ENCODE data around the gene TTC22.

The TTC22 gene

DNA sequence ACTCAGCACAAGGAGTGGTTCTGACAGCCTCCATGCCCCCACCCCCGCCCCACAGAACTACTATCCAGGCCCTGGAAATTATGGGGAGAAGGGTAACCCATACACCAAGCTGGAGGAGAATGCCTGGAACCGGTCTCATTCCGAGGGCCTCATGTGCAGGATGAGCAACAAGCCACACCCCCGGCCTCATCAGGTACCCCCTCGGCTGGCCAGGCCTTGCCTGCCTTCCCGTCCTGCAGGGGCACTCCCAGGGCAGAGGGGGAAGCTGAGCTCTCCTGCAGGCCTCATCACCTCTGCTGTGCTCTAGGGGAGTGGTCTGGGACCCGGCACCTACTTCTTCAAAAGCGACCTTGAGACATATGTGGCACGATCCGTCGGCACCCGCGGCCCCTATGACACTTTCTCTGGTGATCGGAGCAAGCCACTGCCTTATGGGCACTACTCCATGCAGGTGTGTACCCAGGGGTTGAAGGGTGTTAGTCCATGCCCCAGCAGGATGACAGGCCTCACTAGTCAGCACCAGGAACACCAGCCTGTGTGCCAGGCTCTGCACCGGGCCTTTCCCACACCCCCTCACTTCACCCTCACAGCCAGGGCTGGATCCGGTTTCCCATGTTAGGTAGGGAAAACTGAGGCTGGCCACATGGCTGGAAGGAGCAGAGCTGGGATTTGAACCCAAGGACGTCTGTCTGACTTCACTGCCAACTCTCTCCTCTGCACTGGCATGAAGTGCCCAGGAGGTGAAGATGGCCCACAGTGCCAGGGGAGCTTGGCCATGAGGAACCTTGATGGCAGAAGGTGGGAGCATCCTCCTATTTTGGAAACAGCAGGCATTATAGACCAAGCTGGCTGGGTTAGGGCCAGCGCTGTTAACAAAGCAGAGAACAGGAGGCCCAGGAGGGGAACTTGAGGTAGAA is 10.9 kb upstream of the TTC22 start:
- Histone ChIP-seq H3K36me3 (ENCODE audit: control insufficient read depth, insufficient read depth, low read length) (no peaks in the 10 kb centered on the region), H3K9ac (ENCODE audit: low read depth, low read length) (no peak overlapping the region), H3K4me1 (ENCODE audit: control insufficient read depth, insufficient read depth, low read length) (peaks cover 16% of the 10 kb centered on the region), H3K4me3 (ENCODE audit: low read depth, low read length) (no peak overlapping the region), H3K9me3 (ENCODE audit: control insufficient read depth, insufficient read depth, low read length) (no peaks in the 10 kb centered on the region), H3K27me3 (ENCODE audit: control insufficient read depth, insufficient read depth, low read length) (peaks cover 2% of the 10 kb centered on the region)

DNA sequence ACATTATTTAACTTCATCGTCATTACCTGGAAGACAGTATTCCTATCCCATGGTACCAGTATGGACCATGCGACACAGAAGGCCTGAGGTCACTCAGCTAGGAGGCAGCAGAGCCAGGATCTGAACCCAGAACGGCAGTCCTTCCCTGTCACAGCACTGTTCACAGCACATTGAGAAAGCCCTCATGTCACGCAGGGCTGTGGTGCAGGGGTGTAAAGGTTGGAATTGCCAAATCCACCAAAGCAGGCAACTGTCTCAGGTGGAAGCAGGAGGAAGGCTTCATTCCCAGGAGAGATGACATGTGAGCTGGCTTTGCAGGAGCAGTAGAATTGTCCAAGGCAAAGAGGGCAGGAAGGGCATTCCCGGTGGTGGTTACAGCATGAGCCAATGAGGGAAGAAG is 9.9 kb upstream of the TTC22 start:
- peaks cover 16% of the 10 kb centered on the region for H3K4me1 ChIP-seq (ENCODE audit: control insufficient read depth, insufficient read depth, low read length)
- no peak overlapping the region for H3K4me3 ChIP-seq (ENCODE audit: low read depth, low read length)
- H3K36me3 ChIP-seq (ENCODE audit: control insufficient read depth, insufficient read depth, low read length): no peaks in the 10 kb centered on the region

GRCh38 chr1:54810153-54810942 is 9.2 kb upstream of the TTC22 start:
- no peaks in the 10 kb centered on the region for H3K36me3 ChIP-seq (ENCODE audit: control insufficient read depth, insufficient read depth, low read length)
- no peak overlapping the region for H3K9ac ChIP-seq (ENCODE audit: low read depth, low read length)
- H3K4me1 ChIP-seq (ENCODE audit: control insufficient read depth, insufficient read depth, low read length): peaks cover 16% of the 10 kb centered on the region
- H3K27me3 ChIP-seq (ENCODE audit: control insufficient read depth, insufficient read depth, low read length): peaks cover 2% of the 10 kb centered on the region
- no peak overlapping the region for H3K4me3 ChIP-seq (ENCODE audit: low read depth, low read length)
- no peaks in the 10 kb centered on the region for H3K9me3 ChIP-seq (ENCODE audit: control insufficient read depth, insufficient read depth, low read length)

More for the DNA sequence above, 9.9 kb upstream of the TTC22 start:
- no peak overlapping the region for H3K9ac ChIP-seq (ENCODE audit: low read depth, low read length)
- peaks cover 2% of the 10 kb centered on the region for H3K27me3 ChIP-seq (ENCODE audit: control insufficient read depth, insufficient read depth, low read length)
- no peaks in the 10 kb centered on the region for H3K9me3 ChIP-seq (ENCODE audit: control insufficient read depth, insufficient read depth, low read length)

DNA sequence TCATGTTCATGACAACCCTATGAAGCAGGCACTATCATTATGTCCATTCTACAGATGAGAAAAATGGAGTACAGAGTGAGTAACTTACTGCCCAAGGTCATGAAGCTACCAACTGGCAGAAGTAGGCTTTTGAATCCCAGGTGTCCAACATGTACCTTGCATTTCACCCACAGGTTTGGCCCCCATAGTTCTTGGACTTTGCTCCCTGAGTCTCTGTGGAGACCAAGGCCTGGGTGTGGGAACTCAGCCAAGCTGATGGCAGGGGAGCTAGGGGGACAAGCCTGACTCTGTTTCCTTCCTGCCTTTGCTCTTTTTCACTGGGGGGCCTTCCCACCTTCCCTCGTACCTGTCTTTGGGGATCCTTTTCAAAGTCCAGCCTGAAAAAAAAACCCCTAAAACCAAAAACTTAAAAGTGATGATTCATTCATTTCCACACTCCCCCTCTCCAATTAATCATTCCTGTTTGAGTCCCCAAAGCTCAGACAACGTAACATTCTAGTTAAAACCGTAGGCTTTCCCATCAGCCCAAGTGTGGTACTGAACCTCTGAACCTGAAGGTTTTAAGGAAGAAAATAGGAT is 8.5 kb upstream of the TTC22 start:
- no peak overlapping the region for H3K9ac ChIP-seq (ENCODE audit: low read depth, low read length)
- peaks cover 2% of the 10 kb centered on the region for H3K27me3 ChIP-seq (ENCODE audit: control insufficient read depth, insufficient read depth, low read length)
- no peaks in the 10 kb centered on the region for H3K36me3 ChIP-seq (ENCODE audit: control insufficient read depth, insufficient read depth, low read length)
- H3K9me3 ChIP-seq (ENCODE audit: control insufficient read depth, insufficient read depth, low read length): no peaks in the 10 kb centered on the region
- H3K4me3 ChIP-seq (ENCODE audit: low read depth, low read length): no peak overlapping the region
- H3K4me1 ChIP-seq (ENCODE audit: control insufficient read depth, insufficient read depth, low read length): peaks cover 16% of the 10 kb centered on the region

GRCh38 chr1:54808443-54809207 is 7.5 kb upstream of the TTC22 start:
- Histone ChIP-seq H3K9me3 (ENCODE audit: control insufficient read depth, insufficient read depth, low read length) (no peaks in the 10 kb centered on the region), H3K27me3 (ENCODE audit: control insufficient read depth, insufficient read depth, low read length) (peaks cover 2% of the 10 kb centered on the region), H3K4me1 (ENCODE audit: control insufficient read depth, insufficient read depth, low read length) (peaks cover 6% of the 10 kb centered on the region), H3K4me3 (ENCODE audit: low read depth, low read length) (no peak overlapping the region), H3K9ac (ENCODE audit: low read depth, low read length) (no peak overlapping the region), H3K36me3 (ENCODE audit: control insufficient read depth, insufficient read depth, low read length) (no peaks in the 10 kb centered on the region)

DNA sequence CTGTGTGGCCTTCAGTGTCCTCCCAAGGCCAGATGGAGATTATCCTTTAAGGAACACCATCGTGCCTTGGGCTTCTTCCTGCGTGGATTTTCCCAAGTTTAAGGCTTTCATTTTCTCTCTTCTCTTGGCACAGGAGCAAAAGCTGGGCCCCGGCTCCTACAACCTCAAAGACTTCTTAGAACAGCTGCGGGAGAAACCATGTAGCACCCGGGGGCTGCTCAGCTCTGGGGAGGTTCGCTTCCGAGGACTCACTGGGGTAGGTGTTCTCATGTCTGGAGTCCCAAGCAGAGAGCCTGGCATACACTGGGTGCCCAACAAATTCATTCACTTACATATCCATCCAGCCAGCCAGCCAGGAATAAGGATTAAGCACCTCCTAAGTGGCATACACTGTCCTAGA is 6.6 kb upstream of the TTC22 start:
- Histone ChIP-seq H3K36me3 (ENCODE audit: control insufficient read depth, insufficient read depth, low read length) (no peaks in the 10 kb centered on the region), H3K27me3 (ENCODE audit: control insufficient read depth, insufficient read depth, low read length) (peaks cover 2% of the 10 kb centered on the region), H3K9me3 (ENCODE audit: control insufficient read depth, insufficient read depth, low read length) (no peaks in the 10 kb centered on the region), H3K4me3 (ENCODE audit: low read depth, low read length) (no peak overlapping the region), H3K4me1 (ENCODE audit: control insufficient read depth, insufficient read depth, low read length) (peaks cover 3% of the 10 kb centered on the region), H3K9ac (ENCODE audit: low read depth, low read length) (no peak overlapping the region)

- H3K36me3 ChIP-seq (ENCODE audit: control insufficient read depth, insufficient read depth, low read length): no peaks in the 10 kb centered on the region
- peaks cover 2% of the 10 kb centered on the region for H3K27me3 ChIP-seq (ENCODE audit: control insufficient read depth, insufficient read depth, low read length)
- peaks cover 3% of the 10 kb centered on the region for H3K4me1 ChIP-seq (ENCODE audit: control insufficient read depth, insufficient read depth, low read length)
- H3K4me3 ChIP-seq (ENCODE audit: low read depth, low read length): no peak overlapping the region
- H3K9me3 ChIP-seq (ENCODE audit: control insufficient read depth, insufficient read depth, low read length): no peaks in the 10 kb centered on the region
- no peak overlapping the region for H3K9ac ChIP-seq (ENCODE audit: low read depth, low read length)
These were observed 5.9 kb upstream of the TTC22 start for GRCh38 chr1:54806931-54807611.

GRCh38 chr1:54805981-54806381 is 4.9 kb upstream of the TTC22 start:
- peaks cover 12% of the 10 kb centered on the region for H3K27me3 ChIP-seq (ENCODE audit: control insufficient read depth, insufficient read depth, low read length)
- no peak overlapping the region for H3K9ac ChIP-seq (ENCODE audit: low read depth, low read length)
- H3K4me3 ChIP-seq (ENCODE audit: low read depth, low read length): no peak overlapping the region
- H3K36me3 ChIP-seq (ENCODE audit: control insufficient read depth, insufficient read depth, low read length): no peaks in the 10 kb centered on the region
- H3K4me1 ChIP-seq (ENCODE audit: control insufficient read depth, insufficient read depth, low read length): peaks cover 3% of the 10 kb centered on the region
- H3K9me3 ChIP-seq (ENCODE audit: control insufficient read depth, insufficient read depth, low read length): no peaks in the 10 kb centered on the region

- no peaks in the 10 kb centered on the region for H3K9me3 ChIP-seq (ENCODE audit: control insufficient read depth, insufficient read depth, low read length)
- H3K36me3 ChIP-seq (ENCODE audit: control insufficient read depth, insufficient read depth, low read length): no peaks in the 10 kb centered on the region
- H3K4me1 ChIP-seq (ENCODE audit: control insufficient read depth, insufficient read depth, low read length): peaks cover 3% of the 10 kb centered on the region
- H3K27me3 ChIP-seq (ENCODE audit: control insufficient read depth, insufficient read depth, low read length): peaks cover 15% of the 10 kb centered on the region
- H3K4me3 ChIP-seq (ENCODE audit: low read depth, low read length): no peak overlapping the region
- H3K9ac ChIP-seq (ENCODE audit: low read depth, low read length): no peak overlapping the region
These were observed 4.3 kb upstream of the TTC22 start for GRCh38 chr1:54805466-54805865.

GRCh38 chr1:54804471-54805132 is 3.5 kb upstream of the TTC22 start:
- H3K4me3 ChIP-seq (ENCODE audit: low read depth, low read length): no peak overlapping the region
- H3K9me3 ChIP-seq (ENCODE audit: control insufficient read depth, insufficient read depth, low read length): no peaks in the 10 kb centered on the region
- H3K27me3 ChIP-seq (ENCODE audit: control insufficient read depth, insufficient read depth, low read length): peaks cover 21% of the 10 kb centered on the region

More at GRCh38 chr1:54804471-54805132, 3.5 kb upstream of the TTC22 start:
- Histone ChIP-seq H3K9ac (ENCODE audit: low read depth, low read length) (no peak overlapping the region), H3K36me3 (ENCODE audit: control insufficient read depth, insufficient read depth, low read length) (no peaks in the 10 kb centered on the region), H3K4me1 (ENCODE audit: control insufficient read depth, insufficient read depth, low read length) (no peaks in the 10 kb centered on the region)

Measured in iPS-15b (cell line).